Measurements from ENCODE around the gene UBA7. TPM values are rescaled to one million over a fixed set of nuclear protein-coding genes. Genes with fewer than 3 reads are reported as not detected.

UBA7 gene
- total RNA-seq, 4 donors from 2014 or later: 77.5 to 112 (median 94.0) TPM

GRCh38 chr3:49790626-49791411 lies 22.9 kb downstream of the UBA7 start:
- H3K9me3 ChIP-seq: no peaks in the 10 kb centered on the region
- no peaks in the 10 kb centered on the region for H3K36me3 ChIP-seq
- in situ Hi-C loops (cut with MboI; ENCODE audit: low pct_ligation_motif_present in 1 of 4, low pct_unique_long_range_greater_than_20kb in 1 of 4, low sequenced_read_pairs in 3 of 4): no loop called here
- 65 to 66% methylated on average over 8 to 9 of the region's 9 CpGs for WGBS, 2 donors (ENCODE audit: low coverage in 1 of 2)
- H3K4me3 ChIP-seq: no peak overlapping the region
- peaks cover 5 to 9% (median 8%) of the 10 kb centered on the region in 4 donors for H3K4me1 ChIP-seq
- DNase-seq: no peak
- no peak overlapping the region for H3K27ac ChIP-seq
- H3K27me3 ChIP-seq: no peaks in the 10 kb centered on the region
- intact Hi-C loops (cut with DNase I; ENCODE audit: low total_unique reads): no loop called here
- no peak for TF ChIP-seq POLR2A (IDR thresholded peaks at IDR 0.05)
- no peak for TF ChIP-seq POLR2AphosphoS5 (IDR thresholded peaks at IDR 0.05)

- no peaks in the 10 kb centered on the region for H3K36me3 ChIP-seq
- no peaks in the 10 kb centered on the region for H3K9me3 ChIP-seq
- intact Hi-C loops (cut with DNase I; ENCODE audit: low total_unique reads) (no loop called here), in situ Hi-C loops (cut with MboI; ENCODE audit: low pct_ligation_motif_present in 1 of 4, low pct_unique_long_range_greater_than_20kb in 1 of 4, low sequenced_read_pairs in 3 of 4) (loop anchor here in 1 of 4 donors (5.0 kb wide), 1 partner anchor 66 kb away; the partner anchor contains the start of gene GMPPB)
- H3K27me3 ChIP-seq: no peaks in the 10 kb centered on the region
- H3K4me1 ChIP-seq: peaks cover 23 to 31% (median 25%) of the 10 kb centered on the region in 4 donors
- H3K4me3 ChIP-seq: no peak overlapping the region
- H3K27ac ChIP-seq: no peak overlapping the region
- no peak for DNase-seq
- TF ChIP-seq POLR2A (IDR thresholded peaks at IDR 0.05) (no peak), POLR2AphosphoS5 (IDR thresholded peaks at IDR 0.05) (no peak), CTCF (IDR thresholded peaks at IDR 0.05) (no peak), EP300 (IDR thresholded peaks at IDR 0.05; ENCODE audit: low read depth) (no peak)
- WGBS, 2 donors (ENCODE audit: low coverage in 1 of 2): 93 to 100% methylated on average over 1 to 2 of the region's 2 CpGs
Observed at GRCh38 chr3:49788056-49788455, 25.7 kb downstream of the UBA7 start.

GRCh38 chr3:49787536-49787935 lies 26.2 kb downstream of the UBA7 start:
- H3K4me1 ChIP-seq: peaks cover 23 to 33% (median 25%) of the 10 kb centered on the region in 4 donors
- H3K36me3 ChIP-seq: no peaks in the 10 kb centered on the region
- H3K27ac ChIP-seq: peak overlapping the region in 3 of 4 donors; percentile 94 to 97 (median 97)
- TF ChIP-seq POLR2A (IDR thresholded peaks at IDR 0.05) (no peak), CTCF (IDR thresholded peaks at IDR 0.05) (no peak), EP300 (IDR thresholded peaks at IDR 0.05; ENCODE audit: low read depth) (no peak), POLR2AphosphoS5 (IDR thresholded peaks at IDR 0.05) (no peak)
- intact Hi-C loops (cut with DNase I; ENCODE audit: low total_unique reads) (no loop called here), in situ Hi-C loops (cut with MboI; ENCODE audit: low pct_ligation_motif_present in 1 of 4, low pct_unique_long_range_greater_than_20kb in 1 of 4, low sequenced_read_pairs in 3 of 4) (loop anchor here in 1 of 4 donors (5.0 kb wide), 1 partner anchor 65 kb away; the partner anchor contains the start of gene GMPPB)
- no peaks in the 10 kb centered on the region for H3K27me3 ChIP-seq
- no peak overlapping the region for H3K4me3 ChIP-seq
- H3K9me3 ChIP-seq: no peaks in the 10 kb centered on the region
- no peak for DNase-seq
- WGBS, 2 donors (ENCODE audit: low coverage in 1 of 2): 87% methylated on average over 5 of the region's 5 CpGs; no CpG with 5 or more reads in 1 of the 2 donors

- H3K27ac ChIP-seq: peak overlapping the region; percentile 94 to 97 (median 97)
- no peak for DNase-seq
- H3K27me3 ChIP-seq: no peaks in the 10 kb centered on the region
- H3K4me3 ChIP-seq: peak overlapping the region in 2 of 4 donors; percentile 93 to 96
- in situ Hi-C loops (cut with MboI; ENCODE audit: low pct_ligation_motif_present in 1 of 4, low pct_unique_long_range_greater_than_20kb in 1 of 4, low sequenced_read_pairs in 3 of 4) (loop anchor here in 1 of 4 donors (5.0 kb wide), 1 partner anchor 65 kb away; the partner anchor contains the start of gene GMPPB), intact Hi-C loops (cut with DNase I; ENCODE audit: low total_unique reads) (no loop called here)
- H3K36me3 ChIP-seq: no peaks in the 10 kb centered on the region
- TF ChIP-seq POLR2A (IDR thresholded peaks at IDR 0.05): no peak
- no peak for TF ChIP-seq CTCF (IDR thresholded peaks at IDR 0.05)
- TF ChIP-seq POLR2AphosphoS5 (IDR thresholded peaks at IDR 0.05): no peak
- no peak for TF ChIP-seq EP300 (IDR thresholded peaks at IDR 0.05; ENCODE audit: low read depth)
- no peaks in the 10 kb centered on the region for H3K9me3 ChIP-seq
- WGBS, 2 donors (ENCODE audit: low coverage in 1 of 2): 69% methylated on average over 3 of the region's 3 CpGs; no CpG with 5 or more reads in 1 of the 2 donors
- H3K4me1 ChIP-seq: peaks cover 23 to 37% (median 25%) of the 10 kb centered on the region in 4 donors
Observed at GRCh38 chr3:49787182-49787464, 26.6 kb downstream of the UBA7 start.

Data from transverse colon (tissue), 4 donors.